GM23338 (cell line): ENCODE results near the gene SVBP. TPM values are rescaled to one million over a fixed set of nuclear protein-coding genes. Genes with fewer than 3 reads are reported as not detected.

Experiments
- ATAC-seq: fragments of 200-7000 bp; cut with Tn5 transposase; 3 replicates; pipeline ENCODE4 v1.9.1; 2020
- DNase-seq: peaks from one replicate; pipeline ENCODE4 v3.0.0-alpha.2; 2015; ENCODE audit warnings: low spot score
- H2AFZ ChIP-seq: fragments of 200-600 bp; sonication (generic); 2 replicates; pipeline ENCODE4 v1.8.0; 2016; ENCODE audit warnings: antibody characterized with exemption, mild to moderate bottlenecking, moderate library complexity
- H3F3A ChIP-seq: fragments of 200-600 bp; sonication (generic); replicated peaks from 2 replicates; pipeline ENCODE4 v1.8.0; 2017; ENCODE audit warnings: antibody characterized with exemption, mixed run types, low read depth
- H3K27ac ChIP-seq: fragments of 200-600 bp; sonication (generic); 2 replicates; pipeline ENCODE4 v1.6.1; 2016; ENCODE audit warnings: low read depth
- H3K27me3 ChIP-seq: fragments of 200-600 bp; sonication (generic); 2 replicates; pipeline ENCODE4 v1.8.0; 2016; ENCODE audit warnings: mild to moderate bottlenecking, mixed run types, moderate library complexity; ENCODE audit not compliant: insufficient read depth
- H3K36me3 ChIP-seq: fragments of 200-600 bp; sonication (generic); 2 replicates; pipeline ENCODE4 v1.8.0; 2016; ENCODE audit warnings: mild to moderate bottlenecking; ENCODE audit not compliant: insufficient read depth
- H3K4me1 ChIP-seq: fragments of 200-600 bp; sonication (generic); 2 replicates; pipeline ENCODE4 v1.8.0; 2016; ENCODE audit warnings: mild to moderate bottlenecking, moderate library complexity; ENCODE audit not compliant: insufficient read depth
- H3K4me2 ChIP-seq: fragments of 200-600 bp; sonication (generic); 2 replicates; pipeline ENCODE4 v1.7.1; 2017; ENCODE audit warnings: mixed run types
- H3K4me3 ChIP-seq: fragments of 200-600 bp; sonication (generic); 2 replicates; pipeline ENCODE4 v1.6.1; 2016; ENCODE audit warnings: mixed run types
- H3K79me2 ChIP-seq: fragments of 200-600 bp; sonication (generic); replicated peaks from 2 replicates; pipeline ENCODE4 v1.8.0; 2017; ENCODE audit warnings: mild to moderate bottlenecking; ENCODE audit not compliant: insufficient read depth
- H3K9me2 ChIP-seq: fragments of 200-600 bp; sonication (generic); 2 replicates; pipeline ENCODE4 v1.8.0; 2017; ENCODE audit not compliant: insufficient read depth
- H4K20me1 ChIP-seq: fragments of 200-600 bp; sonication (generic); replicated peaks from 2 replicates; pipeline ENCODE4 v1.8.0; 2017; ENCODE audit warnings: mild to moderate bottlenecking; ENCODE audit not compliant: insufficient read depth
- H3K27ac Mint-ChIP-seq: 2 replicates; pipeline ENCODE4 v1.8.0; 2020; ENCODE audit warnings: inconsistent platforms, mild to moderate bottlenecking, moderate library complexity, mixed read lengths
- H3K27me3 Mint-ChIP-seq: 3 replicates; pipeline ENCODE4 v1.8.0; 2022; ENCODE audit warnings: low read depth, mild to moderate bottlenecking, moderate library complexity, mixed read lengths, inconsistent platforms; ENCODE audit not compliant: insufficient read depth, poor library complexity
- H3K36me3 Mint-ChIP-seq: 3 replicates; pipeline ENCODE4 v1.8.0; 2021; ENCODE audit warnings: low read depth, mild to moderate bottlenecking, inconsistent platforms, moderate library complexity, mixed read lengths
- H3K4me1 Mint-ChIP-seq: 3 replicates; pipeline ENCODE4 v1.8.0; 2020; ENCODE audit warnings: mild to moderate bottlenecking, inconsistent platforms, mixed read lengths
- H3K4me3 Mint-ChIP-seq: 3 replicates; pipeline ENCODE4 v1.8.0; 2021; ENCODE audit warnings: moderate library complexity, mild to moderate bottlenecking, inconsistent platforms, mixed read lengths
- H3K9me3 Mint-ChIP-seq: 3 replicates; pipeline ENCODE4 v1.8.0; 2020; ENCODE audit warnings: moderate library complexity, mild to moderate bottlenecking, inconsistent platforms, mixed read lengths
- CREB1 ChIP-seq: fragments of 250-450 bp; sonication (Bioruptor Pico); IDR thresholded peaks from 2 replicates; pipeline ENCODE4 v1.5.0; 2020; ENCODE audit warnings: low read depth, mild to moderate bottlenecking, moderate library complexity
- EZH2 ChIP-seq: fragments of 200-600 bp; sonication (generic); IDR thresholded peaks from one replicate; pipeline ENCODE4 v1.8.0; 2017; ENCODE audit warnings: antibody characterized with exemption, mild to moderate bottlenecking, low read depth; ENCODE audit not compliant: unreplicated experiment
- EZH2phosphoT487 ChIP-seq: fragments of 200-600 bp; sonication (generic); IDR thresholded peaks from one replicate; pipeline ENCODE4 v1.8.1; 2018; ENCODE audit warnings: antibody characterized with exemption; ENCODE audit not compliant: unreplicated experiment
- JUNB ChIP-seq: IDR thresholded peaks from one replicate; pipeline ENCODE4 v1.6.1; 2016; ENCODE audit warnings: antibody characterized with exemption; ENCODE audit not compliant: unreplicated experiment
- NANOG ChIP-seq: IDR thresholded peaks from 2 replicates; pipeline ENCODE4 v1.6.1; 2016; ENCODE audit warnings: antibody characterized with exemption, borderline replicate concordance
- POLR2AphosphoS5 ChIP-seq: IDR thresholded peaks from 2 replicates; pipeline ENCODE4 v1.6.1; 2016; ENCODE audit warnings: antibody characterized with exemption, low read depth
- STAT1 ChIP-seq: IDR thresholded peaks from one replicate; pipeline ENCODE4 v1.6.1; 2016; ENCODE audit warnings: antibody characterized with exemption; ENCODE audit not compliant: unreplicated experiment
- ZNF114 ChIP-seq: fragments of 250-450 bp; sonication (Bioruptor Pico); IDR thresholded peaks from 2 replicates; pipeline ENCODE4 v1.5.0; 2020; ENCODE audit warnings: mild to moderate bottlenecking, moderate library complexity
- ZNF331 ChIP-seq: fragments of 250-450 bp; sonication (Bioruptor Pico); IDR thresholded peaks from 2 replicates; pipeline ENCODE4 v1.5.0; 2020; ENCODE audit warnings: low read depth, mild to moderate bottlenecking, moderate library complexity
- polyA plus RNA-seq: library from polyadenylated mRNA; unstranded; fragments of >200 nt; fragmentation: Nextera tagmentation; extraction: Ambion mirVana; gene quantifications from 2 replicates; pipeline ENCODE4 v1.2.1, GENCODE V29; 2016
- total RNA-seq: library from RNA; depleted of rRNA; stranded (reverse); fragments of >200 nt; shearing (Covaris generic); gene quantifications from 2 replicates; pipeline ENCODE4 v1.2.3, GENCODE V29; 2014
- TF ChIP-seq, protein P1 (sequence below): fragments of 250-450 bp; sonication (Bioruptor Pico); IDR thresholded peaks from 2 replicates; pipeline ENCODE4 v1.5.0; 2020; ENCODE audit warnings: mild to moderate bottlenecking, moderate library complexity
- TF ChIP-seq, protein P2 (sequence below): IDR thresholded peaks from one replicate; pipeline ENCODE4 v1.6.1; 2018; ENCODE audit warnings: antibody characterized with exemption; ENCODE audit not compliant: unreplicated experiment
- TF ChIP-seq, protein P3 (sequence below), 2 experiments: fragments of 200-600 bp in 1 of 2; sonication (generic) in 1 of 2; conservative IDR thresholded peaks; 2 replicates each; pipeline versions ENCODE4 v1.5.1 to v1.6.1; 2016 to 2017; ENCODE audit warnings: antibody characterized with exemption in 2 of 2, low read depth in 2 of 2, mild to moderate bottlenecking in 2 of 2, moderate library complexity in 1 of 2
- TF ChIP-seq, protein P4 (sequence below): IDR thresholded peaks from 2 replicates; pipeline ENCODE4 v1.6.1; 2016; ENCODE audit warnings: antibody characterized with exemption

SVBP gene
- total and polyA plus RNA-seq, 2 experiments from 2014 or later = 22.1 to 82.1 TPM

DNA sequence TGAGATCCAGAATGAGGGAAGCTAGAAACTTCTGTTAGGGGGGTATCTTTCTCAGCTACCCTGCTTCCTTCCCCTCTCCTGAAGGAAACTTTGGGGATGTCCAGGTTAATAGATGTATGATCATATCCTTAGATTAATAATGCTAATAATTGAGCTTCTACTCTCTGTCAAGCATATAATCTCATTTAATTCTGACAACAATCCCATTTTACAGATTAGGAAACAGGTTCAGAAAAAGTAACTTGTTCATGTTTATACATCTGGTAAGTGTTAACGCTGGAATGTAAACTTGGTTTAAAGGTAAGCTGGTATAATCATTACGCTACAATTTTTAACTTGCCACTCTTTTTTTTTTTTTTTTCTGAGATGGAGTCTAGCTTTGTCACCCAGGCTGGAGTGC is 34.1 kb downstream of the SVBP start:
- TF ChIP-seq, protein P1, sequence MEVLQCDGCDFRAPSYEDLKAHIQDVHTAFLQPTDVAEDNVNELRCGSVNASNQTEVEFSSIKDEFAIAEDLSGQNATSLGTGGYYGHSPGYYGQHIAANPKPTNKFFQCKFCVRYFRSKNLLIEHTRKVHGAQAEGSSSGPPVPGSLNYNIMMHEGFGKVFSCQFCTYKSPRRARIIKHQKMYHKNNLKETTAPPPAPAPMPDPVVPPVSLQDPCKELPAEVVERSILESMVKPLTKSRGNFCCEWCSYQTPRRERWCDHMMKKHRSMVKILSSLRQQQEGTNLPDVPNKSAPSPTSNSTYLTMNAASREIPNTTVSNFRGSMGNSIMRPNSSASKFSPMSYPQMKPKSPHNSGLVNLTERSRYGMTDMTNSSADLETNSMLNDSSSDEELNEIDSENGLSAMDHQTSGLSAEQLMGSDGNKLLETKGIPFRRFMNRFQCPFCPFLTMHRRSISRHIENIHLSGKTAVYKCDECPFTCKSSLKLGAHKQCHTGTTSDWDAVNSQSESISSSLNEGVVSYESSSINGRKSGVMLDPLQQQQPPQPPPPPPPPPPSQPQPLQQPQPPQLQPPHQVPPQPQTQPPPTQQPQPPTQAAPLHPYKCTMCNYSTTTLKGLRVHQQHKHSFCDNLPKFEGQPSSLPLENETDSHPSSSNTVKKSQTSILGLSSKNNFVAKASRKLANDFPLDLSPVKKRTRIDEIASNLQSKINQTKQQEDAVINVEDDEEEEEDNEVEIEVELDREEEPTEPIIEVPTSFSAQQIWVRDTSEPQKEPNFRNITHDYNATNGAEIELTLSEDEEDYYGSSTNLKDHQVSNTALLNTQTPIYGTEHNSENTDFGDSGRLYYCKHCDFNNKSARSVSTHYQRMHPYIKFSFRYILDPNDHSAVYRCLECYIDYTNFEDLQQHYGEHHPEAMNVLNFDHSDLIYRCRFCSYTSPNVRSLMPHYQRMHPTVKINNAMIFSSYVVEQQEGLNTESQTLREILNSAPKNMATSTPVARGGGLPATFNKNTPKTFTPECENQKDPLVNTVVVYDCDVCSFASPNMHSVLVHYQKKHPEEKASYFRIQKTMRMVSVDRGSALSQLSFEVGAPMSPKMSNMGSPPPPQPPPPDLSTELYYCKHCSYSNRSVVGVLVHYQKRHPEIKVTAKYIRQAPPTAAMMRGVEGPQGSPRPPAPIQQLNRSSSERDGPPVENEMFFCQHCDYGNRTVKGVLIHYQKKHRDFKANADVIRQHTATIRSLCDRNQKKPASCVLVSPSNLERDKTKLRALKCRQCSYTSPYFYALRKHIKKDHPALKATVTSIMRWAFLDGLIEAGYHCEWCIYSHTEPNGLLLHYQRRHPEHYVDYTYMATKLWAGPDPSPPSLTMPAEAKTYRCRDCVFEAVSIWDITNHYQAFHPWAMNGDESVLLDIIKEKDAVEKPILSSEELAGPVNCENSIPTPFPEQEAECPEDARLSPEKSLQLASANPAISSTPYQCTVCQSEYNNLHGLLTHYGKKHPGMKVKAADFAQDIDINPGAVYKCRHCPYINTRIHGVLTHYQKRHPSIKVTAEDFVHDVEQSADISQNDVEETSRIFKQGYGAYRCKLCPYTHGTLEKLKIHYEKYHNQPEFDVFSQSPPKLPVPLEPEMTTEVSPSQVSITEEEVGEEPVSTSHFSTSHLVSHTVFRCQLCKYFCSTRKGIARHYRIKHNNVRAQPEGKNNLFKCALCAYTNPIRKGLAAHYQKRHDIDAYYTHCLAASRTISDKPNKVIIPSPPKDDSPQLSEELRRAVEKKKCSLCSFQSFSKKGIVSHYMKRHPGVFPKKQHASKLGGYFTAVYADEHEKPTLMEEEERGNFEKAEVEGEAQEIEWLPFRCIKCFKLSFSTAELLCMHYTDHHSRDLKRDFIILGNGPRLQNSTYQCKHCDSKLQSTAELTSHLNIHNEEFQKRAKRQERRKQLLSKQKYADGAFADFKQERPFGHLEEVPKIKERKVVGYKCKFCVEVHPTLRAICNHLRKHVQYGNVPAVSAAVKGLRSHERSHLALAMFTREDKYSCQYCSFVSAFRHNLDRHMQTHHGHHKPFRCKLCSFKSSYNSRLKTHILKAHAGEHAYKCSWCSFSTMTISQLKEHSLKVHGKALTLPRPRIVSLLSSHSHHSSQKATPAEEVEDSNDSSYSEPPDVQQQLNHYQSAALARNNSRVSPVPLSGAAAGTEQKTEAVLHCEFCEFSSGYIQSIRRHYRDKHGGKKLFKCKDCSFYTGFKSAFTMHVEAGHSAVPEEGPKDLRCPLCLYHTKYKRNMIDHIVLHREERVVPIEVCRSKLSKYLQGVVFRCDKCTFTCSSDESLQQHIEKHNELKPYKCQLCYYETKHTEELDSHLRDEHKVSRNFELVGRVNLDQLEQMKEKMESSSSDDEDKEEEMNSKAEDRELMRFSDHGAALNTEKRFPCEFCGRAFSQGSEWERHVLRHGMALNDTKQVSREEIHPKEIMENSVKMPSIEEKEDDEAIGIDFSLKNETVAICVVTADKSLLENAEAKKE = no peak
- TF ChIP-seq, protein P2, sequence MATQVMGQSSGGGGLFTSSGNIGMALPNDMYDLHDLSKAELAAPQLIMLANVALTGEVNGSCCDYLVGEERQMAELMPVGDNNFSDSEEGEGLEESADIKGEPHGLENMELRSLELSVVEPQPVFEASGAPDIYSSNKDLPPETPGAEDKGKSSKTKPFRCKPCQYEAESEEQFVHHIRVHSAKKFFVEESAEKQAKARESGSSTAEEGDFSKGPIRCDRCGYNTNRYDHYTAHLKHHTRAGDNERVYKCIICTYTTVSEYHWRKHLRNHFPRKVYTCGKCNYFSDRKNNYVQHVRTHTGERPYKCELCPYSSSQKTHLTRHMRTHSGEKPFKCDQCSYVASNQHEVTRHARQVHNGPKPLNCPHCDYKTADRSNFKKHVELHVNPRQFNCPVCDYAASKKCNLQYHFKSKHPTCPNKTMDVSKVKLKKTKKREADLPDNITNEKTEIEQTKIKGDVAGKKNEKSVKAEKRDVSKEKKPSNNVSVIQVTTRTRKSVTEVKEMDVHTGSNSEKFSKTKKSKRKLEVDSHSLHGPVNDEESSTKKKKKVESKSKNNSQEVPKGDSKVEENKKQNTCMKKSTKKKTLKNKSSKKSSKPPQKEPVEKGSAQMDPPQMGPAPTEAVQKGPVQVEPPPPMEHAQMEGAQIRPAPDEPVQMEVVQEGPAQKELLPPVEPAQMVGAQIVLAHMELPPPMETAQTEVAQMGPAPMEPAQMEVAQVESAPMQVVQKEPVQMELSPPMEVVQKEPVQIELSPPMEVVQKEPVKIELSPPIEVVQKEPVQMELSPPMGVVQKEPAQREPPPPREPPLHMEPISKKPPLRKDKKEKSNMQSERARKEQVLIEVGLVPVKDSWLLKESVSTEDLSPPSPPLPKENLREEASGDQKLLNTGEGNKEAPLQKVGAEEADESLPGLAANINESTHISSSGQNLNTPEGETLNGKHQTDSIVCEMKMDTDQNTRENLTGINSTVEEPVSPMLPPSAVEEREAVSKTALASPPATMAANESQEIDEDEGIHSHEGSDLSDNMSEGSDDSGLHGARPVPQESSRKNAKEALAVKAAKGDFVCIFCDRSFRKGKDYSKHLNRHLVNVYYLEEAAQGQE = no peak
- no peak for TF ChIP-seq STAT1
- no peak for TF ChIP-seq ZNF114 (CRISPR knock-in tag)
- no peak for TF ChIP-seq CREB1 (CRISPR knock-in tag)
- TF ChIP-seq, protein P3, sequence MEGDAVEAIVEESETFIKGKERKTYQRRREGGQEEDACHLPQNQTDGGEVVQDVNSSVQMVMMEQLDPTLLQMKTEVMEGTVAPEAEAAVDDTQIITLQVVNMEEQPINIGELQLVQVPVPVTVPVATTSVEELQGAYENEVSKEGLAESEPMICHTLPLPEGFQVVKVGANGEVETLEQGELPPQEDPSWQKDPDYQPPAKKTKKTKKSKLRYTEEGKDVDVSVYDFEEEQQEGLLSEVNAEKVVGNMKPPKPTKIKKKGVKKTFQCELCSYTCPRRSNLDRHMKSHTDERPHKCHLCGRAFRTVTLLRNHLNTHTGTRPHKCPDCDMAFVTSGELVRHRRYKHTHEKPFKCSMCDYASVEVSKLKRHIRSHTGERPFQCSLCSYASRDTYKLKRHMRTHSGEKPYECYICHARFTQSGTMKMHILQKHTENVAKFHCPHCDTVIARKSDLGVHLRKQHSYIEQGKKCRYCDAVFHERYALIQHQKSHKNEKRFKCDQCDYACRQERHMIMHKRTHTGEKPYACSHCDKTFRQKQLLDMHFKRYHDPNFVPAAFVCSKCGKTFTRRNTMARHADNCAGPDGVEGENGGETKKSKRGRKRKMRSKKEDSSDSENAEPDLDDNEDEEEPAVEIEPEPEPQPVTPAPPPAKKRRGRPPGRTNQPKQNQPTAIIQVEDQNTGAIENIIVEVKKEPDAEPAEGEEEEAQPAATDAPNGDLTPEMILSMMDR (conservative IDR thresholded peaks at IDR 0.05; ENCODE audit: low read depth in 2 of 2) = no peak
- no peak for TF ChIP-seq NANOG
- TF ChIP-seq POLR2AphosphoS5 = no peak
- TF ChIP-seq, protein P4, sequence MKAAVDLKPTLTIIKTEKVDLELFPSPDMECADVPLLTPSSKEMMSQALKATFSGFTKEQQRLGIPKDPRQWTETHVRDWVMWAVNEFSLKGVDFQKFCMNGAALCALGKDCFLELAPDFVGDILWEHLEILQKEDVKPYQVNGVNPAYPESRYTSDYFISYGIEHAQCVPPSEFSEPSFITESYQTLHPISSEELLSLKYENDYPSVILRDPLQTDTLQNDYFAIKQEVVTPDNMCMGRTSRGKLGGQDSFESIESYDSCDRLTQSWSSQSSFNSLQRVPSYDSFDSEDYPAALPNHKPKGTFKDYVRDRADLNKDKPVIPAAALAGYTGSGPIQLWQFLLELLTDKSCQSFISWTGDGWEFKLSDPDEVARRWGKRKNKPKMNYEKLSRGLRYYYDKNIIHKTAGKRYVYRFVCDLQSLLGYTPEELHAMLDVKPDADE = no peak
- no peak for TF ChIP-seq EZH2
- no peak for TF ChIP-seq JUNB
- no peak for TF ChIP-seq ZNF331 (CRISPR knock-in tag)
- TF ChIP-seq EZH2phosphoT487 = no peak
- H3K4me3 ChIP-seq = no peak overlapping the region
- Mint-ChIP-seq H3K4me3 (no peak overlapping the region), H3K27me3 (peaks cover 4% of the 10 kb centered on the region), H3K27ac (no peak overlapping the region), H3K4me1 (peaks cover 11% of the 10 kb centered on the region), H3K36me3 (peaks cover 26% of the 10 kb centered on the region), H3K9me3 (no peaks in the 10 kb centered on the region; the same call in 2 of the 3 replicates)
- no peaks in the 10 kb centered on the region for H3K79me2 ChIP-seq
- no peak overlapping the region for H3K4me2 ChIP-seq
- no peaks in the 10 kb centered on the region for H3K9me2 ChIP-seq
- no peaks in the 10 kb centered on the region; the same call in 1 of the 2 replicates for H3K36me3 ChIP-seq
- H3F3A ChIP-seq = 0 out of 2 replicates have a peak, but pooled peaks cover 15% of the 10 kb centered on the region
- no peak overlapping the region for H2AFZ ChIP-seq
- H3K4me1 ChIP-seq = peaks cover 5% of the 10 kb centered on the region; the same call in 1 of the 2 replicates
- ATAC-seq (no peak), DNase-seq (no peak)
- H3K27ac ChIP-seq = no peak overlapping the region
- H3K27me3 ChIP-seq = peaks cover 6% of the 10 kb centered on the region; the same call in 1 of the 2 replicates
- H4K20me1 ChIP-seq = 0 out of 2 replicates have a peak, but pooled peaks cover 4% of the 10 kb centered on the region
